ENCODE results near the gene OTUD7B.
"Not testable (repeated sequence)": the region's sequence is repeated elsewhere in the genome, so short reads cannot be mapped to it uniquely, and the experiment has no call there.

OTUD7B gene

DNA sequence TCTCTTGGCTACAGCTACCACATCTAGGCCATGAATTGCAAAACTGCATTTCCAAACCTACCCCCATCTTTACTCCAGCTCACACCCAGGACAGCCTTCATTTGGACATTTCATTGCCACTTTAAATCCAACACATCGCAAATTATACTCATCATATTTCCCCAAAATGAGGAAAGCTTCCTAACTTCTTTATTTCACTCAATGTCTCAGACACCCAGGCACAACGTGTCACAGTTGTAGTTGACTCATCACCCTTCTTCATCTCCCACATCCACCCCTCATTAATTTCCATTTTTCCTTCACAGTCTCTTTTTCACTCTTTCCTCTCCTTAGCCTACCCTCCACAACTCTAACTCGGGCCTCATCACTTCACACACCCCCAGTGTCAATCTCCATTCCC, 6.7 kb downstream of the OTUD7B start:
- no peak for DNase-seq (ENCODE audit: low read depth in 2 of 2)

DNA sequence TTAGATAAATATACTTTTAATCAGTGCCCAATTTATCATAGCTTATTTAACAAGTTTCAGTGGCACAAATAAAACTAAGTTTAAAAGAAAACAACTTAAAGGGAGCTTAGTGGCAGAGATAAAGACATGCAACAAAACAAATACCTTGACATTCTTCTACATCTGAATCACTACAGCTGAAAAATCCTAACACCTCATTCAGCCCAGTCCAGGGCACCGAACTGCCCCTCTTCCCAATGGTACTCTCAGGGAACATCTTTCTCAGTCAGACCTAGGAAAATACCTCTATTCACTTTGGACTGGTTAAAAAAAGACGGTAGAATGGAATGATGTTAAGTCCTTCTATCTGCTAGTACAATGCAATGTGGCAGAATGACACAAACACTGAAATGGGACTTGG, 8.3 kb downstream of the OTUD7B start:
- DNase-seq (ENCODE audit: low read depth in 2 of 2): no peak

- no peak for DNase-seq (ENCODE audit: low read depth in 2 of 2)
Measured at GRCh38 chr1:150001415-150001814, 9.1 kb downstream of the OTUD7B start.

DNA sequence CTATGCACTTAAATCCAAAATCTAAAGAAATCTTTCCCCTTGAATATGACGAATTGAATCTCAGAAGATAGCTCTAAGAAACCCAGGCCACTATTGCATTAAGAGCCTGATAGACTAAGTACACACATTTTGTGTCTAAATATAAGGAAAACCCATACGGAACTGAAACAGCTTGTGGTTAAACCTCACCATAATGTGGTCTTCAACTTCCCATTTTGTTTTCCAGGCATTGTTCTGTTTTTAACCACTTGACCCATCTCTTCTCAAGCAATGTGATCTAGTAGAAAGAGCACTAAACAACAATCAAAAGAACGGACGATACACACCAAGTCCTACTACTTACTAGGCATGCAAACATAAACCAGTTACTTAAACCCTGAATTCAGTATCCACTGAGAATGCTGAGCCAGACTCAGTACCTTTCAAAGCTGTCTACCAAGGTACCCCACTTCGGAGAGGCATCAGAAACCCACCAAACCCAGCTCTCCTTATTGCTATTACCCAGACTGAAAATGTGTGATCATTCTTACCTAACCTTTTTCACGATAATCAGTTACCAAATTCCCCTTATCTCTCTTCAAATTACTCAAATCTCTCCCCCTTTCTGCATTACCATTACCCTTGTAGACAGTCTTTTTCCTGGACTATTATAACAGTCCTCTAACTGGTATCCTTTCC, 12.8 kb downstream of the OTUD7B start:
- DNase-seq (ENCODE audit: low read depth in 2 of 2): no peak

DNA sequence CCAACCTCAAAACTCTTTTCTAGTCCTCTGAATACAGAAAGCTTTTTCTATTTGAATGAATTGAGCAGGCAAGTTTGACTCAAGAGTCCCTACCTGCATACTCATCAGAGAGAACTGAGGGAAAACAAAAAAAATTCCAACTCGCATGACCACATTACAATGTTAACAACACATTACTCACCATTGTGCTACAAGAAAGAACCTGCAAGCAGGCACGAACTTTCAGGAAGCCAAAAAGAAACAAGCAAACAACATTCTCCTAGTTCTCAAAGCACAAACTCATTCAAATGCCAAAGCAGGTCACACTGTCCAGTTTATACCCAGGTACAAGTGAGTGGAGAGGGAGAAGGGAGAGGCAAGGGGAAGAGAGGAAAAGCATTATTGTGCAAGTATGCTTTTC, 14.6 kb downstream of the OTUD7B start:
- DNase-seq (ENCODE audit: low read depth in 2 of 2): no peak

GRCh38 chr1:149993764-149994163, 16.8 kb downstream of the OTUD7B start:
- no peak for DNase-seq (ENCODE audit: low read depth in 2 of 2)

- DNase-seq (ENCODE audit: low read depth in 2 of 2): no peak
Measured at GRCh38 chr1:149993181-149993580, 17.3 kb downstream of the OTUD7B start.

DNA sequence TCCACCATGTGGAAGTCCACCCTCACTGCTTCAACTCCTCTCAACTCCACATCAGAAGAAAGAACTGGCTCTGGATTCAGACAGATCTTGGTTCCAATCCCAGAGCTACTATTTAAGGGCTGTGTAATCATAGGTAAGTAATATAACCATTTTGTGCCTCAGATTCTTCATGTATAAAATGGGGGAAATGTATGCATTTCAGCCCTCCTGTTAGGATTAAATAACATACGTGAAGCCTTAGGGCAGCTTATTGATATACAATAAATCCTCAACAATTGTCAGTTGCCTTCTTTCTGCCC, 23.3 kb downstream of the OTUD7B start:
- DNase-seq (ENCODE audit: low read depth in 2 of 2): no peak

DNA sequence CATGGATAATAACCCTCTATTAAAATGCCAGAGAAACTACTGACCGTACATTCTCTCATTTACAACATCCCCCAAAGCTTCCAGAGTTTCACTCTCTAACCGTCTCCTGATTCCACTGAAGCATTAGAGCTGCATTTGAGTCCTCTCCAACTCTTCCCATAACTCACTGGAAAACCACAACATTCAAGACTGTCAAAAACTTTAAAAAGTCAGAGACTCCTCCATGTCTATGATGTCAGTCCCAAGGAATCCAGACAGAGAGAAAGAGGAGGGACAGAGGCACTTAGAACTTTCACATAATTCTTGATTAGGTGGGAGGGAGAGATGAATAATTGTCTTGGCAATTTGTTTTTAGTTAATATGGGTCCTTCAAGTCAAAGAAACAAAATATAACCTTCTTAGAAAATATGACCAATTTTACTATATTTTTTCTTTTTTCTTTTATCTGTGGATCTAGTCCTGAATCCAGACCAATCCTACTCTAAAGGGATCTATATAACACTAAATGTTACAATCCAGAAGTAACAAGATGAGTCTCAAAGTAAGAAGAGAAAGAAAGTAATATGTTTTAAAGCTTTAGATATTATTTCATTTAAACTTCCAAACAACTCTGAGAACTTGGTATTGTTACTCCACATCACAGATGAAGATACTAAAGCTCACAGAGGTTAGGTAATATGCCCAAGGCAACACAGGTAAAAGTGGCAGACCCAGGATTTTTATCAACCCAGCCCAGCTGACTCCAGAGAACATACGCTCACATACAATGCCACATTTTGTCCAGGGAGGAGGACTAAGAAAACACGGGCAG, 23.8 kb downstream of the OTUD7B start:
- DNase-seq (ENCODE audit: low read depth in 2 of 2): no peak

- DNase-seq (ENCODE audit: low read depth in 2 of 2): no peak
Measured at GRCh38 chr1:149979972-149980540, 30.5 kb downstream of the OTUD7B start.

DNA sequence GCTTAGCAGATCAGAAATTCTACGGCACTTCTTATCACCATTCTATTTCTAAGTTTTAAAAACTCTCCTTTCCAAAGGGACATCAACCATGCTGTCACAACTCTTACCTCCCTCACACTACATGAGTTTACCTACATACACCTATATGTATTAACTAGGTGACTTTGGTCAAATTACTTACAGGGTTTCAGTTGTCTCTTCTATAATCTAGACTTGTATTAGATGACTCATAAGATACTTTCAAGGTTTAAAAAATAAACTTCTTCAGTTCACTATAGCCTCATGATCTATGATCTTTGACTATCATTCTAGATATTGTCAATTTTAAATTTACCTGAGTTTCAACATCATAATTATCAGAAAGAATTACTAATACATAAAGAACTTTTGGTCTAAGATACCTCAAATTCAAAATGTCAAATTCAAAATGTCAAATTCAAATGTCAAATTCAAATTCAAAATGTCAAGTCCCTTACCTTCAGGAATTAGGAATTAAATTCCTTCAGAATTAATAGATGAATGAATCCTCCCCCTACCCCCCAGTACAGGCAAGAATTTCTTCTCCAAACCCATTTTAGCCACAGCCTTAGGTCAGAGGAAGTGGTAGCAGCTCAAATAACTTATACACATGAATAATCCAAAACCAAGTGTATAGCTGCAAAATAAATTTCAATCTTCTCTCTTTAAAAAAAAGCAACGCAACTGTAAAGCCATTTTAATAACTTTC, 31.1 kb downstream of the OTUD7B start:
- no peak for DNase-seq (ENCODE audit: low read depth in 2 of 2)

DNA sequence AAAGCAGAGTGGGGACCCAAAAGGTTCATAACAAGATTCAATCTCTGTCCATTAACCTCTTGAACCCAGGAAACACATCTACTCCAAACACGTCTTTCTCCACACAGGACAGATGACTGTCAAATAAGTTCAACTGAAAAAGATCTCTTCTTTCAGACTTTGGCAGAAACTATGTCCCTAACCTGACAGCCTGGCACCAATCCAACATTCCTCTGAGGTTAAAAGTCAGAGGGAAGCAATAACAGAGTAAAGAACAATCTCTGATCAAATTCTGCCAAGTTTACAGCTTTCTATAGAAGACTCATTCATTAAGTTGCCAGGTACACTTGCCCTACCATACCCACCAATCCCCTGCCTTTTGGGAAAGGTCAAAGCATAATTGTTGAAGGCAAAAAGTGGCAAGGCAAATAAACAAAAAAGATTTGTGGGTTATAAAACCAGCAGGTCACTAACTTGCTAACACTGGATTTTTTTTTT, 31.9 kb downstream of the OTUD7B start:
- no peak for DNase-seq (ENCODE audit: low read depth in 2 of 2)

DNA sequence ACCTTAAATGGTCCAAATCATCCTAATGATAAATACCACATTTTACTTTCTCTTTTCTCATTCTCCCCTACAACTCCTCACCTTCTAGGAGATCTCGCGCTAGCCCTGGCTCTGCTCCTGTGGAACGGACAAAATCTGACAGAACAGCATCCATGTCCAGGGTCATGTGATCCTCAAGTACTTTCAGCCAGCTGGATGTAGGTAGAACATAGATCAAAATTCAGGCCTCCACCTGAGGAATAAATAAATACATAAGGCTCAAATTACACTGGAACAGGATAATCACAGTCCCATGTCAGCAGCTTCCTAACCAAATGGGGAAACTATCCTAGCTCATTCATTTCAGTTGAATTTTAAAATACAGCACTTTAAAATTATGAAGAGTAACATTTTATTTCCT, 33.2 kb downstream of the OTUD7B start:
- DNase-seq (ENCODE audit: low read depth in 2 of 2): no peak

DNA sequence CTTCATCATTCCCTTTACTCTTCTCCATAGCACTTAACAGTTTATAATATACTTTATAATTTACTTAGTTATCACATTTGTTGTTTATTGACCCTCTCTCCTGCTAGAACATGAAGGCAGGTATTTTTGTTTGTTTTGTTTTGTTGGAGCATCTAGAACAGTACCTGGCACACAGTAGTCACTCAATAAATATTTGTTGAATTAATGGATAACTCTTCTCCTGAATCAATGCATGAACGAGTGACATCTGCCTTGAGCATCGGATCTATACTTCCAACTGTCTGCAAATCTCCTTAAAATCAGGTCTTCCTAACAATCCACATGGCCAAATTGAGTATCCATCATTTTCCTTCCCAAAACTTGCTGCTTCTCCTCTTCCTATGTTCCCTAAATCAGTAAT, 38.0 kb downstream of the OTUD7B start:
- DNase-seq (ENCODE audit: low read depth in 2 of 2): no peak

- DNase-seq (ENCODE audit: low read depth in 2 of 2): no peak
Measured at GRCh38 chr1:149967646-149968045, 42.9 kb downstream of the OTUD7B start.

DNA sequence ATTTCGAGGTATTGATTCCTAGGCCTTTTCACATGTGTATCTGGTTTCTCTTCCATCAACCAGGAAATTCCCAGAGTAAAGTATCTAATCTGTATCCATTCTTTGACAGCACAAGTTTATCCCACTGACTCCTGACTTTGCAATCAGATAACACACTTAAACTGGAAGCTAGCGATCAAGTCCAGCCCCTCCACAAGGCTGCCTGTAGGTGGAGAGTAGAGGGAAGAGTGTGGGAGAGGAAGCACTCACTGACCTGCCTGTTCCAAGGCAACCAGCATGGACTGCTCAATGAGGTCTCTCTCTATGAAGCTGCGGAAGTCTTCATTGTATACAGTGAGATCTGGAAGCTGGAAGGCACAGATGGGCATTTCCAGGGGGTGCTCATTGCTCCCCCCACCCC, 43.5 kb downstream of the OTUD7B start:
- no peak for DNase-seq (ENCODE audit: low read depth in 2 of 2)

- DNase-seq (ENCODE audit: low read depth in 2 of 2): no peak
Measured at GRCh38 chr1:149966405-149966804, 44.1 kb downstream of the OTUD7B start.

- DNase-seq (ENCODE audit: low read depth in 2 of 2): no peak
Measured at GRCh38 chr1:149965440-149965839, 45.1 kb downstream of the OTUD7B start.

DNA sequence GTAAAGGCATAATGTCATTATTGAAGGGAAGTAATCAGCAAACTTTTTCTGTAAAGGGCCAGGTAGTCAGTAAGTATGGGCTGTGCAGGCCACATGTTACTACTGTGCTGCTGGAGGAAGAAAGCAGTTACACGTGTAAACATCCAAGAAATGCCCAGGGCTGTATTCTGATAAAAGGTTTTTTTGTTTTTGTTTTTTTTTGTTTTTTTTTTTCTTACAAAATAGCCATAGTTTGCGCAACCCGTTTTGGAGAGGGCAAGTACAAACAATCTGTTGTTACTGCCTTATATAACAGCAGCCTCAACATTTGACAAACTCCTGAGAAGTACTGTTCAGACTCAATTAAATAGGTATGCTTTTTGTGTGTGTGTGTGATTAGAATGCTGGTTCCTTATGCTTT, 47.2 kb downstream of the OTUD7B start:
- no peak for DNase-seq (ENCODE audit: low read depth in 2 of 2)

GRCh38 chr1:149962736-149963135, 47.8 kb downstream of the OTUD7B start:
- DNase-seq (ENCODE audit: low read depth in 2 of 2): no peak

GRCh38 chr1:149962039-149962647, 48.4 kb downstream of the OTUD7B start:
- DNase-seq (ENCODE audit: low read depth in 2 of 2): peak in 1 of 2 experiments; percentile 8

DNA sequence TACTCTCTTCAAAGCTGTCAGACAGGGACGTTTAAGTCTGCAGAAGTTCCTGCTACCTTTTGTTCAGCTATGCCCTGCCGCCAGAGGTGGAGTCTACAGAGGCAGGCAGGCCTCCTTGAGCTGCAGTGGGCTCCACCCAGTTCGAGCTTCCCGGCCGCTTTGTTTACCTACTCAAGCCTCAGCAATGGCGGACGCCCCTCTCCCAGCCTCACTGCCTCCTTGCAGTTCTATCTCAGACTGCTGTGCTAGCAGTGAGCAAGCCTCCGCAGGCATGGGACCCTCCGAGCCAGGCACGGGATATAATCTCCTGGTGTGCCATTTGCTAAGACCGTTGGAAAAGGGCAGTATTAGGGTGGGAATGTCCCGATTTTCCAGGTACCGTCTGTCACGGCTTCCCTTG, 53.0 kb downstream of the OTUD7B start:
- DNase-seq (ENCODE audit: low read depth in 2 of 2): not testable (repeated sequence)
